SK-N-SH (cell line): ENCODE measurements around the gene FOSL1. TPM values are rescaled to one million over a fixed set of nuclear protein-coding genes. Genes with fewer than 3 reads are reported as not detected.

Experiments used
- CTCF ChIA-PET: fragments of 300-600, 350-600 bp; formaldehyde crosslinking; extraction: SDS; loops from one replicate; lab custom pipeline; 2021; lab: Yijun Ruan, JAX
- POLR2A ChIA-PET: fragments of 350-600 bp; sonication (Branson Sonifier 250); formaldehyde crosslinking; extraction: SDS; loops from one replicate; lab custom pipeline; 2020; ENCODE audit warnings: antibody characterized with exemption, inconsistent platforms; lab: Yijun Ruan, JAX
- DNase-seq: peaks from one replicate; pipeline ENCODE4 v3.0.0; 2012
- H2AFZ ChIP-seq: fragments of 200-600 bp; sonication (generic); 2 replicates; pipeline ENCODE4 v1.8.1; 2016; ENCODE audit warnings: antibody characterized with exemption, mild to moderate bottlenecking, low read depth
- H3F3A ChIP-seq: fragments of 200-600 bp; sonication (generic); replicated peaks from 2 replicates; pipeline ENCODE3; 2016; ENCODE audit warnings: antibody characterized with exemption, mild to moderate bottlenecking; ENCODE audit not compliant: insufficient read depth
- H3K27ac ChIP-seq, 2 experiments: fragments of 200-500 bp in 1 of 2; fragments of 200-600 bp in 1 of 2; sonication (Bioruptor generic) in 1 of 2; sonication (generic), shearing (Covaris generic) in 1 of 2; 2 replicates each; pipeline versions ENCODE4 v1.5.1 to v1.6.1; 2014 to 2016; ENCODE audit warnings: low read depth in 2 of 2, inconsistent platforms in 1 of 2, low read length in 1 of 2, mild to moderate bottlenecking in 1 of 2, mixed read lengths in 1 of 2
- H3K27me3 ChIP-seq: fragments of 200-600 bp; sonication (generic), shearing (Covaris generic); 2 replicates; pipeline ENCODE4 v1.6.1; 2016; ENCODE audit warnings: mixed run types; ENCODE audit not compliant: insufficient read depth
- H3K36me3 ChIP-seq, 2 experiments: fragments of 200-500 bp in 1 of 2; fragments of 200-600 bp in 1 of 2; sonication (Bioruptor generic) in 1 of 2; sonication (generic) in 1 of 2; replicated peaks in 1 of 2; 2 replicates each; pipeline versions ENCODE3 to v1.5.1; 2014 to 2016; ENCODE audit warnings: low read length in 1 of 2, mild to moderate bottlenecking in 1 of 2; ENCODE audit not compliant: insufficient read depth in 2 of 2, control insufficient read depth in 1 of 2
- H3K4me1 ChIP-seq, 2 experiments: fragments of 200-500 bp in 1 of 2; fragments of 200-600 bp in 1 of 2; sonication (Bioruptor generic) in 1 of 2; sonication (generic), shearing (Covaris generic) in 1 of 2; 2 replicates each; pipeline versions ENCODE4 v1.5.1 to v1.6.1; 2014 to 2016; ENCODE audit warnings: low read depth in 1 of 2, low read length in 1 of 2, mixed run types in 1 of 2; ENCODE audit not compliant: insufficient read depth in 2 of 2, control insufficient read depth in 1 of 2
- H3K4me2 ChIP-seq: fragments of 200-600 bp; sonication (generic), shearing (Covaris generic); 2 replicates; pipeline ENCODE4 v1.6.1; 2017; ENCODE audit warnings: mixed run types
- H3K4me3 ChIP-seq, 2 experiments: fragments of 200-500 bp in 1 of 2; fragments of 200-600 bp in 1 of 2; sonication (Bioruptor generic) in 1 of 2; sonication (generic), shearing (Covaris generic) in 1 of 2; 2 replicates each; pipeline versions ENCODE4 v1.5.1 to v1.8.1; 2014 to 2016; ENCODE audit warnings: low read depth in 2 of 2, inconsistent platforms in 1 of 2, low read length in 1 of 2, mild to moderate bottlenecking in 1 of 2, mixed read lengths in 1 of 2, moderate library complexity in 1 of 2
- H3K79me2 ChIP-seq: fragments of 200-600 bp; sonication (generic); 2 replicates; pipeline ENCODE4 v1.8.1; 2017; ENCODE audit warnings: mild to moderate bottlenecking; ENCODE audit not compliant: insufficient read depth
- H3K9ac ChIP-seq: fragments of 200-600 bp; sonication (generic); 2 replicates; pipeline ENCODE4 v1.6.1; 2017; ENCODE audit warnings: mixed run types
- H3K9me2 ChIP-seq: fragments of 200-600 bp; sonication (generic); 2 replicates; pipeline ENCODE4 v1.6.1; 2017; ENCODE audit warnings: mixed run types
- H3K9me3 ChIP-seq: fragments of 200-600 bp; sonication (generic); 2 replicates; pipeline ENCODE4 v1.6.1; 2017; ENCODE audit warnings: mixed run types, mild to moderate bottlenecking, moderate library complexity
- H4K20me1 ChIP-seq: fragments of 200-600 bp; sonication (generic); 2 replicates; pipeline ENCODE4 v1.6.1; 2017; ENCODE audit warnings: mild to moderate bottlenecking, mixed run types; ENCODE audit not compliant: insufficient read depth
- CHD2 ChIP-seq: fragments of 150-350 bp; IDR thresholded peaks from 2 replicates; pipeline ENCODE4 v1.6.1; 2018; ENCODE audit warnings: low read length; ENCODE audit not compliant: partially characterized antibody
- FOXJ3 ChIP-seq: sonication (generic); formaldehyde crosslinking; IDR thresholded peaks from 2 replicates; pipeline ENCODE4 v1.5.1; 2020; ENCODE audit warnings: mild to moderate bottlenecking, missing genetic modification reagents
- IRF3 ChIP-seq: fragments of 150-350 bp; IDR thresholded peaks from 2 replicates; pipeline ENCODE4 v1.6.1; 2016; ENCODE audit warnings: mild to moderate bottlenecking, low read depth, low read length
- MAX ChIP-seq: IDR thresholded peaks from 2 replicates; pipeline ENCODE4 v1.4.0; 2012; ENCODE audit warnings: low read depth
- MEF2A ChIP-seq: IDR thresholded peaks from 2 replicates; pipeline ENCODE4 v1.4.0; 2012; ENCODE audit warnings: low read depth, borderline replicate concordance
- MXI1 ChIP-seq: IDR thresholded peaks from 2 replicates; pipeline ENCODE4 v1.6.1; 2012; ENCODE audit warnings: mild to moderate bottlenecking, low read depth, low read length, improper control_type of control experiment
- NFIC ChIP-seq: IDR thresholded peaks from 2 replicates; pipeline ENCODE4 v1.4.0; 2012; ENCODE audit warnings: borderline replicate concordance
- NRF1 ChIP-seq: IDR thresholded peaks from 2 replicates; pipeline ENCODE4 v1.6.1; 2012; ENCODE audit warnings: low read depth, mild to moderate bottlenecking, low read length
- PBX3 ChIP-seq: IDR thresholded peaks from 2 replicates; pipeline ENCODE4; 2012
- POLR2AphosphoS5 ChIP-seq: IDR thresholded peaks from 2 replicates; pipeline ENCODE4 v1.6.1; 2012; ENCODE audit warnings: low read depth, low read length
- RAD21 ChIP-seq: IDR thresholded peaks from 2 replicates; pipeline ENCODE4 v1.6.1; 2012; ENCODE audit warnings: mild to moderate bottlenecking, low read length
- RXRA ChIP-seq: IDR thresholded peaks from 2 replicates; pipeline ENCODE4 v1.4.0; 2012; ENCODE audit warnings: low read depth, mild to moderate bottlenecking, borderline replicate concordance
- TAF1 ChIP-seq: IDR thresholded peaks from 2 replicates; pipeline ENCODE4 v1.6.1; 2012; ENCODE audit warnings: low read depth, mild to moderate bottlenecking, low read length, moderate library complexity, borderline replicate concordance
- TEAD4 ChIP-seq: IDR thresholded peaks from 2 replicates; pipeline ENCODE4 v1.4.0; 2012; ENCODE audit warnings: mild to moderate bottlenecking, borderline replicate concordance; ENCODE audit not compliant: insufficient read depth
- USF1 ChIP-seq: IDR thresholded peaks from 2 replicates; pipeline ENCODE4 v1.4.0; 2012; ENCODE audit warnings: low read depth, borderline replicate concordance
- USF2 ChIP-seq: fragments of 150-350 bp; IDR thresholded peaks from 2 replicates; pipeline ENCODE4 v1.6.1; 2017; ENCODE audit warnings: antibody characterized with exemption, low read length, low read depth, borderline replicate concordance
- YY1 ChIP-seq: IDR thresholded peaks from 2 replicates; pipeline ENCODE4 v1.4.0; 2012; ENCODE audit warnings: low read depth, mild to moderate bottlenecking
- ZBTB33 ChIP-seq: IDR thresholded peaks from 2 replicates; pipeline ENCODE4 v1.4.0; 2012; ENCODE audit warnings: low read depth, borderline replicate concordance
- WGBS: methylation state at CpG from one replicate; pipeline ENCODE4 v1.1.6; 2017; ENCODE audit warnings: low lambda C conversion rate; 5-methylcytosine and 5-hydroxymethylcytosine counted together
- polyA plus RNA-seq, 3 experiments: library from polyadenylated mRNA; depleted of rRNA; stranded (reverse); fragments of >200 nt; gene quantifications; 2 replicates each; pipeline ENCODE4 v1.2.3, GENCODE V29; 2012

FOSL1 gene
- polyA plus RNA-seq, 1 of the 3 experiments (the other 2 are of a cell fraction) = 30.1 TPM

- 96% methylated on average over 11 of the region's 14 CpGs for WGBS
- peaks cover 77% of the 10 kb centered on the region for H4K20me1 ChIP-seq
- peaks cover 71% of the 10 kb centered on the region for H3F3A ChIP-seq
- no peaks in the 10 kb centered on the region for H3K9me2 ChIP-seq
- POLR2A ChIA-PET = interaction anchor here (0.6 kb wide), 1 partner anchor 22 kb away, joined by 3 read pairs; no protein-coding TSS in a partner anchor
- peak overlapping the region; percentile 89 for H3K4me2 ChIP-seq
- H3K27ac ChIP-seq = peak overlapping the region in 1 of 2 experiments; percentile 94; a peak in 2 of 4 replicates
- H3K36me3 ChIP-seq = peaks cover 0 to 49% of the 10 kb centered on the region in 2 experiments
- no peaks in the 10 kb centered on the region for H3K9me3 ChIP-seq
- peaks cover 96% of the 10 kb centered on the region for H3K79me2 ChIP-seq
- TF ChIP-seq MAX (no peak), PBX3 (no peak), TAF1 (no peak), CHD2 (no peak), YY1 (no peak), IRF3 (no peak), POLR2AphosphoS5 (no peak), RAD21 (no peak), NRF1 (no peak), RXRA (no peak), TEAD4 (no peak), NFIC (no peak), ZBTB33 (no peak), MEF2A (no peak), MXI1 (no peak), USF2 (no peak), USF1 (no peak), FOXJ3 (CRISPR knock-in tag) (no peak)
- H3K9ac ChIP-seq = peak overlapping the region; percentile 97
- CTCF ChIA-PET = interaction anchor here (0.8 to 4.9 kb wide), 5 partner anchors 7 to 18 kb away, joined by 3 to 20 read pairs (median 4); partner anchors contain the start of genes CCDC85B and FIBP
- H2AFZ ChIP-seq = no peak overlapping the region
- no peak for DNase-seq
- no peaks in the 10 kb centered on the region for H3K27me3 ChIP-seq
- H3K4me3 ChIP-seq = peak overlapping the region in 1 of 2 experiments; percentile 82; a peak in 2 of 4 replicates
- peaks cover 27 to 49% of the 10 kb centered on the region in 2 experiments; a peak in 3 of 4 replicates for H3K4me1 ChIP-seq
Observed at GRCh38 chr11:65896034-65896999, 3.9 kb downstream of the FOSL1 start.
